Activated naive CD4-positive, alpha-beta T cell treated with anti-CD3 and anti-CD28 coated beads, Interleukin-2, amount 50 U/mL, for 72 hours (primary cell): ENCODE measurements around the gene TTC23. TPM values are rescaled to one million over a fixed set of nuclear protein-coding genes. Genes with fewer than 3 reads are reported as not detected.

Experiments
- ATAC-seq, 2 donors: fragments of 150-1000 bp; cut with Tn5 transposase; 2 replicates each; pipeline ENCODE4 v1.10.0; 2021; ENCODE audit warnings: mild to moderate bottlenecking in 2 of 2, moderate library complexity in 2 of 2
- DNase-seq, 2 donors: peaks; one replicate each; pipeline ENCODE4 v3.0.0; 2021 to 2022; ENCODE audit warnings: low spot score in 2 of 2
- H3K27ac Mint-ChIP-seq, 2 donors: one replicate each; pipeline ENCODE4 v1.8.0; 2022; ENCODE audit warnings: mild to moderate bottlenecking in 2 of 2, mixed read lengths in 2 of 2
- H3K36me3 Mint-ChIP-seq, 2 donors: one replicate each; pipeline ENCODE4 v1.8.0; 2022; ENCODE audit warnings: mixed read lengths in 2 of 2
- H3K9me3 Mint-ChIP-seq, 2 donors: one replicate each; pipeline ENCODE4 v1.8.0; 2022; ENCODE audit warnings: mixed read lengths in 2 of 2
- total RNA-seq, 2 donors: library from RNA; stranded (reverse); gene quantifications; one replicate each; pipeline ENCODE4 v1.2.3, GENCODE V29; 2022

The TTC23 gene, protein sequence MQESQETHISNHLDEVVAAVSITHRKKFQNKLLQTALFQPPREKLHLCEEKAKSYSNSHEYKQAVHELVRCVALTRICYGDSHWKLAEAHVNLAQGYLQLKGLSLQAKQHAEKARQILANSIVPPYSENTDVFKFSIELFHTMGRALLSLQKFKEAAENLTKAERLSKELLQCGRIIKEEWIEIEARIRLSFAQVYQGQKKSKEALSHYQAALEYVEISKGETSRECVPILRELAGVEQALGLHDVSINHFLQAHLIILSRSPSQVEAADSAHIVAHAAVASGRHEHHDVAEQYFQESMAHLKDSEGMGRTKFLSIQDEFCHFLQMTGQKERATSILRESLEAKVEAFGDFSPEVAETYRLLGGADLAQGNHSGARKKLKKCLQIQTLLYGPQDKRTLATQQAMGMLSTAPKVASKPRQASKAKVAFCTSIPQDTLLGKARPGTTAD
- total RNA-seq = 1 to 10 TPM; 3.1 to 3.6 TPM

DNA sequence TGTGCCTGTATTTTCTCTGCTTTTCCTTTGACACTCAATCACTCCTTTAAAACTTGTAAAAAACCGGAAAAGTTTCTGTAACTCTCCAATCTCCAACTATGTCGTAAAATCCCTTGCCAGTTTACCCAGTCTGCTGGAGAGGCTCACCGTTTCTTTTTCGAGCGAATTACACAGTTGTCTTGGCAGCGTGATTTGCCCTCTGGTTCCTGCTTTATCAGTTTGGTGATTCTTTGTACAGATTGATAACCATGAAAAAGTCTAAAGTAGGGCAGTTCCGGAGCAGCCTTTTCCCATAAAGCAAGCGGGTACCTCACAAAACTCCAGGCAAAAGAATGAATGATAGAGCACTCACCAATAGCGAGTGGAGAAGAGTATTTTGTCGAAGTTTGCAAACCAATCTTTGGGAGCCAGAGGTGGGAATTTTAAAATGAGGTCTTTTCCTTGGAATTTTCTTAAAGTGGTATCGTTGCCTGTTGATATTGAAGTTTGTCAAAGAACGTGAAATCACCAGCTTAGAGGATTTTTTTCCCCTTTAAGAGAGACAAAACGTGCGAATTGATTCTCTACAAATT lies at the start of gene TTC23:
TSS of gene TTC23 (minus strand) at position 312 of the 572 bp plus-strand sequence. CDS start 20,869 bp downstream, outside the sequence.
- ATAC-seq = no peak
- peak within 1 kb of the TSS in 1 of 2 donors; percentile 96 for H3K27ac Mint-ChIP-seq
- DNase-seq = no peak
- H3K9me3 Mint-ChIP-seq = no peaks in the 10 kb centered on the region
- peaks cover 6% of the 10 kb centered on the region in 2 donors for H3K36me3 Mint-ChIP-seq

DNA sequence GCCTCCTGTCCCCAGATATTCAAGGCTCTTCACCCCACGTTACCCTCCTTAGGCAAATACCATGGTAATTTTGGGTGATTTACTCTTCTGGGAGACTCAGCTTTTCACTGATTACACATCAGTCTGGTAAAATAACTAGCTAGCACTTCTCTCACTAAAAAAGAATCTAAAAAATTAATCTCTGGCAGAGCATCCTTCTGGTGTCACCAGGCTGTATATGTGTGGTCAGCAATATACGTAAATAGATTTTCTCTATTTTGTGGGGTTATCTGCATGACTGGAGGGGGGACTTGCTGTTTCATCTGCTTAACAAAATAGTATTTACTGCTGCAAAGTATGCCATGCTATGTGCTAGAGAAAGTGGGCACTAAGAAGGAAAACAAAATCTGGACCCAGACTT lies 47.0 kb upstream of the TTC23 start:
- Mint-ChIP-seq H3K36me3 (peaks cover 10 to 25% of the 10 kb centered on the region in 2 donors), H3K27ac (no peak overlapping the region), H3K9me3 (no peaks in the 10 kb centered on the region)
- no peak for ATAC-seq
- DNase-seq = no peak

DNA sequence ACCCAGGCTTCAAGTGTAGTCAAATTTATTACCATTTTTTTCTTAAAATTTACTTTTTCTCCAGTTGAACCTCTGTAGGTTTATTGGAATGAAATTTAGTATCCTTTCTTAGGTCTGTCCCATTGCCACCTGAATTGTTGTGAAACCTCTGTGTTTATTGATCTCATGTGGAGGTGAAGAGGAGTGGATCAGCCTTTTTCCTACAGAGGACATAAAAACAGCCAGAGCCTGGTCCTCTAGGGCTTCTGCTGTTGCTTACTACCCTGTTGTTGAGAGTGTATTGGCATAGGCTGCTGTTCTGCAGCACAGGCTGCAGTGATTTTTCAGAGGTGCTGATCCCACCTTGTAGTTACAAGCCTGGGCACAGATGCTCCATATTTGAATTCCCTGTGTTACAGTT lies 46.5 kb upstream of the TTC23 start:
- ATAC-seq = no peak
- no peak for DNase-seq
- no peaks in the 10 kb centered on the region for H3K9me3 Mint-ChIP-seq
- H3K36me3 Mint-ChIP-seq = peaks cover 10 to 25% of the 10 kb centered on the region in 2 donors
- H3K27ac Mint-ChIP-seq = no peak overlapping the region

DNA sequence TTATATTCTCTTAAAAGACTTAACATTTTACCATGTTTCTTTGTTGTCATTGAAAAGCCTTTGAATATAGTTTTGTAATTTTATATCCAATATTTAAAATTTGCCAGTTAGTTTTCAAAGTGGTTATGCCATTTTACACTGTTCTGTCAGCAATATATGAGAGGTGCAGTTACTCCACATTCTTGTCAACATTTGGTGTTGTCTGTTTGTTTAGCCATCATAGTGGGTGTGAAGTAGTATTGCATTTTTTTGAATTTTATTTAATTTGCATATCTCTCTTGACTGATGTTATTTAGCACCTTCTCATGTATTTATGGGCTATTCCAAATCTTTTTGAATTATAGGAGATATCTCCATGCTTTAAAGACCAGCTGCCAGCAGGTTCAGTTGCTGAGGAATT lies 42.3 kb upstream of the TTC23 start:
- ATAC-seq (no peak), DNase-seq (no peak)
- Mint-ChIP-seq H3K36me3 (peaks cover 10 to 25% of the 10 kb centered on the region in 2 donors), H3K9me3 (no peaks in the 10 kb centered on the region), H3K27ac (no peak overlapping the region)

DNA sequence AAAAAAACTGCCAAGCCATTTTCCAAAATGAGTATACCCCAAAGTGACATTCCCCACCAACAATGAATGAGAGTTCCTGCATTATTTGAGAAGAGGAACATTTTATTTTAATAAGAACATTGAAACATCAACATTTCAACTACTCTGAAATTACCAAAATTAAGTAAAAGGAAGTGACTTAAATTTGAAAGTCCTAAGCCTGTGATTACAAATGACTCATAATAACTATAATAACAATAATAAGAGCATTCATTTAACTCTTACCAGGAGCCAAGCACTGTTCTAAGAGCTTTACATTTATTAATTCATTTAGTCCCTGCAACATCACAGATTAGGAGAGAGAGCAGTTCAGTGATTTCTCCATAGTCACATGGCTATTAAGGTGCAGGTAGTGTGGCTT lies 34.3 kb upstream of the TTC23 start:
- H3K27ac Mint-ChIP-seq = peak overlapping the region in 1 of 2 donors; percentile 66
- DNase-seq (no peak), ATAC-seq (no peak)
- peaks cover 13 to 23% of the 10 kb centered on the region in 2 donors for H3K36me3 Mint-ChIP-seq
- no peaks in the 10 kb centered on the region for H3K9me3 Mint-ChIP-seq

DNA sequence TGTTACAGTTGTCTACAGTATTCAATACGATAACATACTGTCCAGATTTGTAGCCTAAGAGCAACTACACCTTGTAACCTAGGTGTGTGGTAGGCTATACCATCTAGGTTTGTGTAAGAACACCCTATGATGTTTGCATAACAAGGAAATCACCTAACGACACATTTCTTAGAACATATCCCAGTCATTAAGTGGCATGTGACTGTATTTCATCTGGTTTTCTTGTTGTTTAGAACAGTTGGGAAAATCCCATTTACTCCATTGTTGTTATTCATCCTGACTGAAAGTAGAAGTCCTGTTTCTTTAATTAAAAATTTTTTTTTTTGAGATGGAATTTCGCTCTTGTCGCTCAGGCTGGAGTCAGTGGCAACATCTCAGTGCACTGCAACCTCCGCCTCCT lies 33.2 kb upstream of the TTC23 start:
- DNase-seq = no peak
- peak in 1 of 2 donors; percentile 29 for ATAC-seq
- H3K36me3 Mint-ChIP-seq = peaks cover 13 to 23% of the 10 kb centered on the region in 2 donors
- H3K9me3 Mint-ChIP-seq = no peaks in the 10 kb centered on the region
- H3K27ac Mint-ChIP-seq = no peak overlapping the region

DNA sequence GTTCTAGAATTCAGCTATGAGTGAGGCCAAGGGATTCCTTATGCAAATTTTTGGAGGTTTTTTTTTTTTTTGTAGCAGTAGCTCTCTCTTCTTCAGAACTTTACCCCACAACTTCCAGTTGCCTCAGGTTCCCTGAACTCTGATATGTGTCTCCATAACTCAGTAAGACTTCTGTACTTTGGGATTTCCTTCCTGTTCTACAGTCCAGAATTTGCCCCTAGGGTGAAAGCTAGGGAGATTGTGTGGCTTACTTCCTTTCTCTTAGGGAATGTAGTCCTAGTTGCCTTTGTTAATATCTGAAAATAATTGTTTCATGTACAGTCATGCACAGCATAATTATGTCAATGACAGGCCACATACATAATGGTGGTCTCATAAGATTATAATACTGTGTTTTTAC lies 32.7 kb upstream of the TTC23 start:
- ATAC-seq (no peak), DNase-seq (no peak)
- Mint-ChIP-seq H3K27ac (no peak overlapping the region), H3K9me3 (no peaks in the 10 kb centered on the region), H3K36me3 (peaks cover 13 to 23% of the 10 kb centered on the region in 2 donors)

DNA sequence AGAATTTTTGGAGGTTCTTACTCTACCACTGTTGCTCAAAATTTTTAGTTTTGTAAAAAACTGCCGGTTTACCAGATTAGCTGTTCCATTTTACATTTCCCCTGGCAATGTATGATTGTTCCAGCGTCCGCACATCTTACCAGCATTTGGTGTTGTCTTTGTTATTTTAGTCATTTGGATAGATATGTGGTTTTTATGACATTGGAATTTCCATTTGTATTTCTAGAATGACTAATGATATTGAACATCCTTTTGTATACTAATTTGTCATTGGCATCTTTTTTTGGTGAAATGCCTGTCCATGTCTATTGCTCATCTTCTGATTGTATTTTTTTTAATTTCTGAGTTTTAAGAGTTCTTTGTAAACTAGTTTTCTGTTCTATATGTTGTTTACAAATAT lies 30.4 kb upstream of the TTC23 start:
- ATAC-seq (peak; percentile 54 to 87), DNase-seq (no peak)
- peaks cover 13 to 18% of the 10 kb centered on the region in 2 donors for H3K36me3 Mint-ChIP-seq
- peak overlapping the region; percentile 73 to 92 for H3K27ac Mint-ChIP-seq
- H3K9me3 Mint-ChIP-seq = no peaks in the 10 kb centered on the region

DNA sequence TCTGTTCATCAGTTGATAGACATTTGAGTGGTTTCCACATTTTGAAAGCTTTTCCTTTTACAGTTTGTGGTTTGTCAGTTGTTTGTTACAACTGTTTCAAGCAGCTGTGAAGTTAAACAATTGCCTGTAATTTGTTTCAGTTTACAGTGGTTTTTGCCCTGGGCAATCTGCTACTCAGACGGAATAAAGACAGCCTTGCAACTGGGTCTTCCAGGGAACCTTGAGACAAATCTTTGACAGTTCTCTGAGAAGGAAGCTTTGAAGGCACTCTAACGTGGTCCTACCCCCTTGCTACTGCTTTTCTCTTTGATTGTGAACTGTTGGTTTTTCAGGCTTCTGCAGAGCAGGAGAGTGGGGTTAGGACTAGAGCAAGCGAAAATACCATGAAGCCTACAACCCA lies 29.9 kb upstream of the TTC23 start:
- ATAC-seq (peak in 1 of 2 donors; percentile 42), DNase-seq (no peak)
- H3K9me3 Mint-ChIP-seq = no peaks in the 10 kb centered on the region
- H3K27ac Mint-ChIP-seq = peak overlapping the region in 1 of 2 donors; percentile 73
- peaks cover 13 to 14% of the 10 kb centered on the region in 2 donors for H3K36me3 Mint-ChIP-seq

DNA sequence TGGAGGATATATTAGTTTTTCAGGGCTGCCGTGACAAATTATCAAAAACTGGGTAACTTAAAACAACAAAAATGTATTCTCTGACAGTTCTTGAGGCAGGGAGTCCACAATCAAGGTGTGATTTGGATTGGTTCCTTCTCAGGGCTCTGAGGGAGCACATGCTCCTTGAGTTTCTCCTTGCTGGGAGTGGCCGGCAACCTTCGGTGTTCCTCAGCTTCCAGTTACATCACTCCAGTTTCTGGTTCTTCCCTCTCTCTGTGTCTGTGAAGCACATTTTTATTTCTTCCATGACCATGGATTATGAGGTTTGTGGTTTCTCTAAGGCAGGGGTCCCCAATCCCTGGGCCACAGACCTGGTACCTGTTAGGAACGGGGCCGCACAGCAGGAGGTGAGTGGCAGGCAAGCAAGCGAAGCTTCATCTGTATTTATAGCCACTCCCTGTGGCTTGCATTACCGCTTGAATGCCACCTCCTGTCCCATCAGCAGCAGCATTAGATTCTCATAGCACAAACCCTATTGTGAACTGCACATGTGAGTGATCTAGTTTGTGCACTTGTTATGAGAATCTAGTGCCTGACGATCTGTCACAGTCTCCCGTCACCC lies 26.2 kb upstream of the TTC23 start:
- no peaks in the 10 kb centered on the region for H3K9me3 Mint-ChIP-seq
- no peak for ATAC-seq
- DNase-seq = no peak
- H3K36me3 Mint-ChIP-seq = peaks cover 13 to 14% of the 10 kb centered on the region in 2 donors
- no peak overlapping the region for H3K27ac Mint-ChIP-seq

DNA sequence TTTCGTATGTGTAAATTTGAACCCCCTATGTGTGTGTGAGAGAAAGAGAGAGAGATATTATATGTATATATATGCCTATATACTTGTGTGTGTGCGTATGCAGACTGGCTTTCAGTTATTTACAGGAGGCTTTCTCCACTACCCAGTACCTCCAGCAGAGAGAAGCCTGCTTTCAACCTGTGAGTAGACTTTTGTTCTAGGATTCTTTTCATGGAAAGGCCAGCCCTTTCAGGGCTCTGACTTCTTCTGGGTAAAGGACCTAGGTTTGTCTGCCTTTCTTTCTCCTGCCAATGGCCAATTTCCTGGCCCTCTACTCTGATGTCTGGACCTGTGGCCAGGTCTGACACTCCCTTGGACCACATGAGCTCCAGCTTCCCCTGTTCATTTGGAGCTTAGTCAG lies 25.7 kb upstream of the TTC23 start:
- no peaks in the 10 kb centered on the region for H3K9me3 Mint-ChIP-seq
- DNase-seq = no peak
- H3K27ac Mint-ChIP-seq = no peak overlapping the region
- peaks cover 12 to 14% of the 10 kb centered on the region in 2 donors for H3K36me3 Mint-ChIP-seq
- ATAC-seq = no peak

DNA sequence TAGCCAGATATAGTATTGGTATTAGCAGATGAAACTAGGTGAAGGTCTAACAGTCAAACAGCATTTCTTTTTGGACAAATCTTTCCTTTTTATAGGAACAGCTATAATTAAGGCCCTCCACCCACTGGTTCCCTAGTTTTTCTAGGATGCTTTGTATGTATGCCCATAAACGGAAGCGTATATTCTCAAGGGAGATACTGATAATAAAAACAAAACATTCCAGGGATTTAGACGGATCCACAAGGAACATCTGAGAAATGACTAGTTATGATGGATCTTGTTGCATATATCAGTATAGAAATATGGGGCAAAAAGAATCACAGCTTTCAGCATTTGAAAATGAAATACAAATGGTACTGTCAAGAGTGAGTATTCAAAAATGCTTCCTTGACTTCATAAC lies 24.4 kb upstream of the TTC23 start:
- no peak overlapping the region for H3K27ac Mint-ChIP-seq
- DNase-seq = no peak
- H3K36me3 Mint-ChIP-seq = peaks cover 0 to 2% of the 10 kb centered on the region in 2 donors
- no peaks in the 10 kb centered on the region for H3K9me3 Mint-ChIP-seq
- no peak for ATAC-seq

DNA sequence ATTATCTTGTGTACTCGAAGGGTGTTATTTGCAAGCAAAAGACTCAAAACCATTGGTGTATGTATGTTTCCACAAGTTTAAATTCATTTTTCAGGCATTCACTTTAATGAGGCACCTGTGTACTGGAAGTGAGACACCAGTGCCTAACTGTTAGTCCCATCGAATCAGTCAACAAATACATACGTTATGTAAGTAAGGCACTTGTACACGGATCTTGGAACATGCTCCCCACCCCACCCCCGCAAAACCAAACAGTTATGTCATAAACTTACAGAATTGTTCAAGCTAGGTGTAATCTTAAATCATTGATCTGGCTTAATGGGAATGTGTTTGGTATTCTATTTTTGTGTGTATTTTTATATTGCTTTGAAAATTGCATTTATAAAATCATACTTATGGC lies 19.1 kb upstream of the TTC23 start:
- no peaks in the 10 kb centered on the region for H3K36me3 Mint-ChIP-seq
- no peaks in the 10 kb centered on the region for H3K9me3 Mint-ChIP-seq
- H3K27ac Mint-ChIP-seq = no peak overlapping the region
- ATAC-seq (no peak), DNase-seq (no peak)

DNA sequence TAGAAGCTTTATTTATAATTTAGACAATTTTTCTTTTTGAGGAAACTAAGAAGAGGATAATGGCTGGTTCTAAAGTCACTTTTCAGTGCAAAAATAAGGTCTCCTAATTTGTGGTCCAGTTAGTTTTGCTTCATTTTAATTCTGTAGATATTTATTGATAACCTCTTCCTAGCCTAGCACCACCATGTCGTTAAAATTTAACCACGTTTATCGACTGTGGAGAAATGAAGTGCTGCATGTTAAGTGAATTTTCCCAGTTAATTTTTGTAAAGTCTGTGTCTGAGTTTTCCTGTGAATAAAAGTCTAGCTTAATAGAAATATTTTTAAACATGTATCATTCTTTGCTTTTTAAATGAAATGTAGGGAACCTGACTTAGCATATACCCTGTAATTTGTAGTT lies 18.6 kb upstream of the TTC23 start:
- ATAC-seq (no peak), DNase-seq (no peak)
- Mint-ChIP-seq H3K36me3 (no peaks in the 10 kb centered on the region), H3K27ac (no peak overlapping the region), H3K9me3 (no peaks in the 10 kb centered on the region)

DNA sequence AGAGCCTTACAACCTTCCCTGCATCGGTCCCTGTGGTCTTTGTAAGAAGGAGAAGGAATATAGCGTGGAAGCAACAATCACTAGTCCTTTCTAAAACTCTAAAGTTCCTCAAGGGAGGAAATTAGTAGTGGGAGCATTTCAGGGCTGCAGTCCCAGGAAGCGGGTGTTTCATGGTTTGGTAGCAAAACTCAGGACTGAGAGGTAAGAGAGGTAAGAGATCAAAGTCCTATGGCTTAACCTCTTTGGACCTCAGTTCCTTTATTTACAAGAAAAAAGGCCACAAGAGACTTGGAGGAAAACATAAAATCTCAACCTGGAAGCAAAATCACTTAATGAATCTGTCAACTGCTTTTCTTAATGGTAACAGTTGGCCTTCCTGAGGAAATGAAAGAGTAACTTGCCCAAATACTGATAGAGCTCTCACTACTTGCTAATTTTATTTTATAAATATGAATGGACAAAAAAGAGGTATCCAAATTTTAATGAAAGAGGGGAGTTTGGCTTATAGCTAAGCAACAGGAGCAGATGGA lies 16.2 kb upstream of the TTC23 start:
- H3K27ac Mint-ChIP-seq = peak overlapping the region in 1 of 2 donors; percentile 5
- no peak for DNase-seq

DNA sequence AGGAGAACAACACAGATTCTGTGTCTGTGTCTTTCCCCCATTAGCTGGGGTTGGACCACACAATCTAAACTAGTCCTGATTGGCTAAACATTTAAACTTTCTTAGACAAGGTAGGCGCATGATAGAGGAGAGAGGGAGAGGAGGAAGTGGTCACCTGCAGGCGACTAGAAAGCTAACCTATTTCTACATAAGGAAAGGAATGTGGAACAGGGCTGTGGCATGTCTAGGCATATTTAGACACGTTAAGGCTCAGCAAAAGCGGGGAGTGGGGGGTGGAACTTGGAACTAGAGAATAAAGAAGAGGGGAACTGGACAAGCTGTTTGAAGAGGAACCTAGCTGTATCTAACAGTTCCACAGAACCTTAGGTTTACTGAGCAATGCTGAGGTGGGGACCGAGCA lies 14.7 kb upstream of the TTC23 start:
- no peak for ATAC-seq
- Mint-ChIP-seq H3K36me3 (no peaks in the 10 kb centered on the region), H3K27ac (no peak overlapping the region), H3K9me3 (no peaks in the 10 kb centered on the region)
- DNase-seq = no peak

More for the DNA sequence above, 16.2 kb upstream of the TTC23 start:
- Mint-ChIP-seq H3K9me3 (no peaks in the 10 kb centered on the region), H3K36me3 (no peaks in the 10 kb centered on the region)
- ATAC-seq = no peak

DNA sequence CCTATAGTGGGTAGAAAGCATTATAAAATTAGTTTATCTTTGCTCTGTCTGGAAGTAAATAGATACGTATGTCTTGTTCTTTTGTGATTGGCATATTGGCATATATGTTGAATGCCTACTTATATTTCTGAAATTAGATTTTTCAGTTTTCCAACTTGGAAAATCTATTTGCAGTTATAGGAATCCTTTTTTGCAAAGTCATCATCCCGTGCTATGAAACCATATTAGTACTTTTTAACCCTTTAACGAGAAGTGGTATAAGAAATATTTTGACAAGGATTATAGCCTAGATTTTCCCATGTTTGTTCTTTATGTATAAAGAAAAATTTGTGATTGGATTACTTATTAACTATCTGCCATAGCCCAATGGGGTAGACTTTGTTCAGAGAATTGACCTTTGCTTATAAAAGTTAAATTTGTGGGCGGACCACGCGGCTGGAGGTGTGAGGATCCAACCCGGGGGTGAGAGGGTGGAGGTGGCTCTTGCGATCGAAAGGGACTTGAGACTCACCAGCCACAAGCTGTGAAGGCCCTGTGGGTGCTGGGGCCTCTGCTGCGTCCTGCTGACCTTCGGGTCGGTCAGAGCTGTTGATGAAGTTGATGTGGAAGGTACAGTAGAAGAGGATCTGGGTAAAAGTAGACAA lies 7.8 kb upstream of the TTC23 start:
- DNase-seq = no peak
- no peak for ATAC-seq
- Mint-ChIP-seq H3K9me3 (no peaks in the 10 kb centered on the region), H3K27ac (no peak overlapping the region), H3K36me3 (peaks cover 12 to 14% of the 10 kb centered on the region in 2 donors)
